Measurements from ENCODE around the gene ALOX12B.
A peak's percentile ranks its signal among the peaks of the same experiment; 100 is the strongest.

Gene ALOX12B

DNA sequence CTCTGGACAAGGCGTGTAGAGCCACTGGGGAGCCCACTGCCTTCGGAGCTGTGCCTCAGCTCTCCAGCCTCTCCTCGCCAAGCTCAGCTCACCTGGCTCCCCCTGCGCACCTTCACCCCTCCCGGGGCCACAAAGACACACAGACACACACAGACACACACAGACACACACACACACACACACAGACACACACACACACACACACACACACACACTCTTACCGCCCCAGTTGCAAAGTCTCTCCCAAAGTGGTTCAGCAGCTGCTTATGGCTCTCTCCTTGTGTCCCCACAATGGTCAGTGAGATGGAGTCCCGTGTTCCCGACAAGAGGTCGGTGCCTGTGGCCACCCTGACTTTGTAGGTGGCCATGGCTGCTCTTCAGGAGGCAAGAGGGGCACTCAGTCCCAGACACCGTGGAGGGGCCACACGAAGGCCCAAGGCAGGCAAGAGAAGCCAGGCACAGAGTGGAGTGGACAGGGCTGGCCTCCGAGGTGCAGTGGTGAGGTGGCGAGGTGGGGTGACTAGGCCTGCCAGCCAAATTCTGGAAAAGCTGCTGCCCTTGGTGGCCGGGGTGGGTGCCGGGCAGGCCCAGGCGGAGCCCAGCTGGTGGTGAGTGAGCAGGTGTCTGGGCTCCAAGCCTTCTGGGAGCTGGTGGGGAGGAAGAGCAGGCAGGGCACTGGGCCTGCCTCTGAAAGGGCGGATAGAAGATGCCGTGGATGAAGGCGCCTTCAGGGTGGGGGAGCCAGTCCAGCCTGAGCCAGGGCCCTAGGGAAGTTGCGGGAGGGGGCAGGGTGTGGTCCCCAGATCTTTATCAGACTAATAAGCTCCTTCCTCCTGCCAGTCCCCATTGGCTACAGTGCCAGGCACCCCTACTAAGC, at the start of gene ALOX12B:
Gene ALOX12B (minus strand): TSS at position 642 of the 877 bp plus-strand sequence. CDS start 274 bp downstream, at position 368.
- DNase-seq (ENCODE audit: low read depth): no peak

GRCh38 chr17:8133941-8134340, 46.4 kb upstream of the ALOX12B start:
- DNase-seq (ENCODE audit: low read depth): no peak

- no peak for DNase-seq (ENCODE audit: low read depth)
These were observed 45.9 kb upstream of the ALOX12B start for GRCh38 chr17:8133399-8133798.

DNA sequence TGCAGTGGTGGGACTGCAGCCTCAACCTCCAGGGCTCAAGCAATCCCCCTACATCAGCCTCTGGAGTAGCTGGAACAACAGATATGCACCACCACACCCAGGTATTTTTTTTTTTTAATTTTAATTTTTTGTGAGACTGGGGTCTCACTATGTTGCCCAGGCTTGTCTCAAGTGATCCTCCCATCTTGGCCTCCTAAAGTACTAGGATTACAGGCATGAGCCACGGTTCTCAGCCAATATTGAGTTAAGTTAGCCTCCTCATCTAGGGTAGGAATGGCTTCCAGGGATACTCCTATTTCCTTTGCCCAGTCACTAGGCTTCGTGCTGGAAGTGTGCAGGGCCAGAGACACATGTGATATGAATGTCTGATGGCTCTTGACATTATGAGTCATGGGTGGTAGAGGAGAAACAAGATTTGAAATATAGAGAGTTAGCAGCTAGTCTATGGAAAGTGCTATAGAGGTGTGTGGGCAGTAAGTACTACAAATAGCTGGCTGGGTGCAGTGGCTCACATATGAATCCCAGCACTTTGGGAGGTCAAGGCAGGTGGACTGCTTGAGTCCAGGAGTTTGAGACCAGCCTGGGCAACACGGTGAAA, 44.4 kb upstream of the ALOX12B start:
- peak; percentile 62 for DNase-seq (ENCODE audit: low read depth)

GRCh38 chr17:8128125-8128784, 40.7 kb upstream of the ALOX12B start:
- DNase-seq (ENCODE audit: low read depth): no peak

DNA sequence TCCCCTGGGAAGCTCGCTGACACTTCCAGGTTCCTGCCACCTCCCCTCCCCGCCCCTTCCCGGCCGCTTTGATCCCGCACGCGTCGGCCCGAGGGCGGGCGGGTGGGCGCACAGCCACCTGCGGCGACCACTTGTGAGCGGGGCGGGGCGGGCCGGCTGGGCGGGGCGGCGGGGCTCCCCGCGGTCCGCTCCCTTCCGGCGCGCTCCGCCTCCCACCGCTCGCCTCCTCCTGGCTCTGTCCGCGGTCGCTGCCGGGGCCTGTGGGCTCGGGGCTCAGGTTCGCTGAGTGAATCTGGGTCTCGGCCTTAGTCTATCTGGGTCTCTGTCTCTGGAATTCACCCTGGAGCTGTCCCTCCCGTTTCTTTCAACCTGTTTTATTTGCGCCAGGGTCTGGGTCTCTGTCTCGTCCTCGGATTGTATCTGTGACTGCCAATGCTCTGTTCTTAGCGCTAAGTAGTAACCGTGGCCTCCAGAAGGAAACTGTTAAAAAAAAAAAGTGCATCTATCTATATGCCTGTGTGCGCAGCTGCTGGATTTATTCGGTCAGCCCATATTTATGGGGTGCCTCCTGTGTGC, 39.1 kb upstream of the ALOX12B start:
- DNase-seq (ENCODE audit: low read depth): peak; percentile 51

DNA sequence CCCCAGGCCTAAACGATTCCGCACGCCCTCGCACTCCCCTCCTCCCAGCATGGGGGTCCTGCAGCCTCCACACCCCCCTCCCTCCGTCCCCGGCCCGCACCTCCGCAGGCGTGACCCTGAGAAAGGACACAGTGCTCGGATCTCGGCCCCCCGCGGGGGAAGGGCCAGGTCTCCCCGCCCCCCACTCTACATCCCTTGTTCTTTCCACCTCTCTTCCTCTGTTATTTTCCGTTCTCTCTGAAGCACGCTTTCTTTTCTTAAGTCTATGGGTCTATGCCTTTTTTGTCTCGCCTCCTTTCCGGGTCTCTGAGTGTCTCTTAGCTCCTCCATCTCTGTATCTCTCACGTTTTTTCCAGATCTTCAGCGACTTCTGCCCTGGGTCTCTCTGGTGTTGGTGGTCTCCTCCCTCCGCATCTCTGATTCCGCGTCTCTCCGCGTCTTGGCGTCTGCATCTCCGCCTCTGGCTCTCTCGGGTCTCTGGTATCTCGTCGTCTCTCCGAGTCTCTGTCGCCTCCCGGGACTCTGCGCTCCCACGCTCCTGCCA, 38.5 kb upstream of the ALOX12B start:
- peak; percentile 40 for DNase-seq (ENCODE audit: low read depth)

DNA sequence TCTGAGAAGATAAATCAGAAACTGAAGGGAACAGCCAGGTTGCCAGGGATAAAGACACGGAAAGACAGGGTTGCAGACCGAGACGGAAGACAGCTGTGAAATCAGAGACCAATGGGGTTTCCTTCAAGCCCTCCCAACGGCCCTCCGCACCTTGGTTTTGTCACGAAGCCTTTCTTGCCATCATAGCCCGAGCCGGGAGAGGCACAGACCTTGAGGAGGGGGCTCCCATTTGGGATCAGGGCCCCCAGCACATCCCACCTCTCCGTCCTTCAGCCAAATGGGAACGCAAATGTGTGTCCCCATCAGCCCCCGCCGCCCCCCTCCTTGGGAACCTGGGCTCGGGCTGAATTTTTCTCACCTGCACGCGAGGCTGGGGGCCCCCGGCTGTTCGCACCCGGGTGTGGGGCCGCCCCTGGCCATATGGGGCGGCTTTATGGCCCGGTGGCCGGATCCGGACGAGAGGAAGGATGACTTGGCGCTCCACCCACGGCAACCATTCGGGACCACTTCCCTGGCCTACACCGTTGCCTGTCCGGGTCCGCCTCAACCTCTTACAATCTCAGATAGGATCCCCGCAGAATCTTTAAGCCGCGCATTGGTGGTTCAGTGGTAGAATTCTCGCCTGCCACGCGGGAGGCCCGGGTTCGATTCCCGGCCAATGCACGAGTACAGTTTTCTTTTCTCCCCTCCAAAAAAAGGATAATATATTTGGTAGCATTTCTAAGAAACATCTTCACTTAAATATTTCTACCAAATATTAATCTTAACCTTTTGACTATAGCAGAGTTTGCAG, 37.8 kb upstream of the ALOX12B start:
- DNase-seq (ENCODE audit: low read depth): peak; percentile 78

- DNase-seq (ENCODE audit: low read depth): peak; percentile 34
These were observed 37.0 kb upstream of the ALOX12B start for GRCh38 chr17:8124350-8125153.

GRCh38 chr17:8123695-8124349, 36.3 kb upstream of the ALOX12B start, which contains the start of gene HES7:
Gene HES7 (minus strand): TSS chr17:8124106. CDS start chr17:8124084, 22 bp downstream.
- peak; percentile 32 for DNase-seq (ENCODE audit: low read depth)

DNA sequence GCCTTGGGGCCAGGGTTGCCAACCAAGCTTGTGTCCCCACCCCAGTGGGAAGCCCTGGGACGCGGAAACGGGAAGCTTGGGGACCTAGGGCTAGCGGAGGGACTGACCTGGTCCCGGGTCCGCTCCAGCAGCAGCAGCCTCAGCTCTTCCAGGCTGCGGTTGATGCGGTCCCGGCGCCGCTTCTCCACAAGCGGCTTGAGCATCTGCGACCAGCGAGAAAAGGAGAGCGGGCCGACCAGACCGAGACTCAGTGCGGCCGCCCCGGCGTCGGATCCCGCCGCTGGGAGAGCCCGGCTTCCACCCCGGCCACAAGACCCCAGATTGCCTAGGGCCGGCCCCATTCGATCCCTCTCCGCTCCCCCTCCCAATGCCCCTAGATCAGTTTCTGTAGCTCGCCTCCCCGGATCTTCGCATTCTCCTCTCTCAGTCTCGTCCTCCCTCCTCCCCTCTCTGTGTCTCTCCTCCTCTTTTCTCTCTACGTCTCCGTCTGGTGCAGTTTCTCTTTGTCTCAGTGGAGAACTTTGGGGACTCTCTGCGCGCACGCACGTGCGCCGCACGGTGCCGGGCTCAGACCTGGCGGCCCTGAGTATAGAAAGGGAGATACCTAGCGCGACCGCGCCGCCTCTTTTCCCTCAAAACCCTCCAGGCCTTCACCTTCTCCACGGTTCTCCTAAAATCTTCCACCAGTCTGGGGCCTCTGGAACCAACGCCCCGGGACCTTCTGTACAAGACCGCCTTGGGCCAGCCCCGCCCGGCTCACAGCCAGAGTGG, 35.6 kb upstream of the ALOX12B start:
- peak; percentile 44 for DNase-seq (ENCODE audit: low read depth)

- peak; percentile 62 for DNase-seq (ENCODE audit: low read depth)
These were observed 35.0 kb upstream of the ALOX12B start for GRCh38 chr17:8122422-8122923.

GRCh38 chr17:8121681-8122421, 34.3 kb upstream of the ALOX12B start:
- DNase-seq (ENCODE audit: low read depth): peak; percentile 70

DNA sequence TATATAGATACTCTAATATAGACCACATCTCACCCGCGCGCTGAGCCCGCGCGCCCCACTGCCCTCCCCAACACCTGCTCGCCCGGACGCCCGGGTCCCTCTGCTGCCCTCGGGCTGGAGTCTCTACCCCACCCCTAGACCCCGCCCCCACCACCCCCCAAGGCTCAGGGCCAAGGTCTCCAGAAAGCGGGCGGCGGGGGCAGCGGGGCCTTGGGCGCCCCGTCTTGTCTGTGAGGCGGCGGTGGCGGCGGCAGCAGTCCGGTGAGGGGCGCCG, 33.8 kb upstream of the ALOX12B start:
- no peak for DNase-seq (ENCODE audit: low read depth)

GRCh38 chr17:8120520-8121406, 33.2 kb upstream of the ALOX12B start:
- peak; percentile 79 for DNase-seq (ENCODE audit: low read depth)

GRCh38 chr17:8119581-8120519, 32.3 kb upstream of the ALOX12B start:
- peak; percentile 91 for DNase-seq (ENCODE audit: low read depth)
